T-cell (primary cell): Measurements from ENCODE around the gene GAP43. TPM values are rescaled to one million over a fixed set of nuclear protein-coding genes. Genes with fewer than 3 reads are reported as not detected.

Experiments used
- ATAC-seq, 4 experiments: fragments of 200-7000 bp in 3 of 4; fragments of 150-1000 bp in 1 of 4; cut with Tn5 transposase; replicated peaks in 1 of 4; 1 replicate in 3 of 4; 2 replicates in 1 of 4; pipeline ENCODE4 v1.10.0; 2021; ENCODE audit warnings: moderate library complexity in 3 of 4, mild to moderate bottlenecking in 2 of 4, moderate number of reproducible peaks in 1 of 4
- CTCF ChIA-PET, 2 donors: fragments of 300-600 bp; sonication (Branson Sonifier 250); formaldehyde crosslinking; loops; one replicate each; lab custom pipeline; 2022; ENCODE audit warnings: antibody characterized with exemption in 2 of 2; lab: Charles Lee
- POLR2A ChIA-PET, 2 donors: fragments of 300-600 bp; sonication (Branson Sonifier 250); formaldehyde crosslinking; loops; one replicate each; lab custom pipeline; 2022; ENCODE audit warnings: antibody characterized with exemption in 2 of 2; lab: Charles Lee
- DNase-seq, 35 experiments: peaks; one replicate each; pipeline versions ENCODE4 v3.0.0 to v3.0.0-alpha.2; 2013 to 2023
- H3K27ac ChIP-seq: one replicate; pipeline ENCODE4 v1.5.1; 2013; ENCODE audit warnings: low read length
- H3K27me3 ChIP-seq, 2 experiments: replicated peaks in 1 of 2; 1 replicate in 1 of 2; 2 replicates in 1 of 2; pipeline versions ENCODE4 v1.6.1 to v1.7.0; 2013; ENCODE audit warnings: low read length in 1 of 2, mixed read lengths in 1 of 2; ENCODE audit not compliant: control insufficient read depth in 2 of 2, insufficient read depth in 2 of 2; ENCODE audit errors: extremely low read depth in 1 of 2
- H3K36me3 ChIP-seq, 2 donors: 1 replicate in 1 of 2; 2 replicates in 1 of 2; pipeline versions ENCODE4 v1.6.1 to v1.7.0; 2013; ENCODE audit warnings: low read length in 1 of 2; ENCODE audit not compliant: control insufficient read depth in 2 of 2, insufficient read depth in 1 of 2; ENCODE audit errors: extremely low read depth in 1 of 2
- H3K4me1 ChIP-seq, 2 experiments: 1 replicate in 1 of 2; 2 replicates in 1 of 2; pipeline versions ENCODE4 v1.6.1 to v1.7.0; 2013; ENCODE audit warnings: low read length in 2 of 2, mixed read lengths in 1 of 2; ENCODE audit not compliant: insufficient read depth in 2 of 2, control insufficient read depth in 1 of 2; ENCODE audit errors: extremely low read depth in 1 of 2
- H3K4me3 ChIP-seq, 2 donors: 1 replicate in 1 of 2; 2 replicates in 1 of 2; pipeline versions ENCODE4 v1.5.1 to v1.7.0; 2013; ENCODE audit warnings: mild to moderate bottlenecking in 2 of 2, low read length in 1 of 2, moderate library complexity in 1 of 2; ENCODE audit not compliant: control insufficient read depth in 1 of 2; ENCODE audit errors: extremely low read depth in 1 of 2
- H3K9me3 ChIP-seq: 2 replicates; pipeline ENCODE4 v1.7.0; 2013
- H3K27ac Mint-ChIP-seq, 2 donors: one replicate each; pipeline ENCODE4 v1.8.0; 2020 to 2021; ENCODE audit warnings: mild to moderate bottlenecking in 2 of 2, mixed read lengths in 2 of 2
- H3K27me3 Mint-ChIP-seq, 2 donors: one replicate each; pipeline ENCODE4 v1.8.0; 2021 to 2022; ENCODE audit warnings: mixed read lengths in 2 of 2
- H3K36me3 Mint-ChIP-seq: one replicate; pipeline ENCODE4 v1.8.0; 2021; ENCODE audit warnings: mixed read lengths
- H3K4me1 Mint-ChIP-seq, 3 donors: one replicate each; pipeline ENCODE4 v1.8.0; 2020 to 2022; ENCODE audit warnings: mixed read lengths in 3 of 3, mild to moderate bottlenecking in 1 of 3
- H3K4me3 Mint-ChIP-seq, 3 donors: one replicate each; pipeline ENCODE4 v1.8.0; 2020 to 2022; ENCODE audit warnings: mild to moderate bottlenecking in 3 of 3, mixed read lengths in 3 of 3, moderate library complexity in 3 of 3
- H3K9me3 Mint-ChIP-seq, 3 donors: one replicate each; pipeline ENCODE4 v1.8.0; 2020 to 2022; ENCODE audit warnings: mixed read lengths in 3 of 3
- WGBS: methylation state at CpG from one replicate; pipeline ENCODE4 v1.1.5; 2013; ENCODE audit warnings: missing lambda C conversion rate; ENCODE audit not compliant: insufficient coverage; 5-methylcytosine and 5-hydroxymethylcytosine counted together
- total RNA-seq, 35 experiments: library from RNA in 6 of 35; stranded (reverse) in 6 of 35; fragments of 120-200 nt in 1 of 35; gene quantifications; one replicate each; pipeline versions ENCODE4 v1.2.1 to v1.2.4 and lab custom pipeline; 2013 to 2026

Gene GAP43
- total RNA-seq, 5 donors from 2014 or later (not counting 1 experiment from before 2014, with no cell fraction given), result not detected

- no peak overlapping the region for H3K4me3 Mint-ChIP-seq
- ChIA-PET POLR2A (no interaction called here), CTCF (interaction anchor here (0.6 to 1.8 kb wide), 6 partner anchors 9 to 866 kb away, joined by 3 to 5 read pairs (median 3); no protein-coding TSS in a partner anchor)
- no peak overlapping the region for H3K4me3 ChIP-seq
- H3K4me1 Mint-ChIP-seq, result peaks cover 0 to 3% (median 0%) of the 10 kb centered on the region in 3 donors
- no peaks in the 10 kb centered on the region for H3K36me3 ChIP-seq
- H3K27ac ChIP-seq, result no peak overlapping the region
- ATAC-seq (peak; percentile 70 to 90 (median 78)), DNase-seq (peak in 34 of 35 experiments; percentile 10 to 76 (median 48))
- WGBS, result 25% methylated on average over 2 of the region's 8 CpGs
- H3K27ac Mint-ChIP-seq, result no peak overlapping the region
- H3K27me3 Mint-ChIP-seq, result peaks cover 0 to 8% of the 10 kb centered on the region in 2 donors
- H3K9me3 Mint-ChIP-seq, result no peaks in the 10 kb centered on the region
- H3K4me1 ChIP-seq, result no peaks in the 10 kb centered on the region
- no peaks in the 10 kb centered on the region for H3K27me3 ChIP-seq
- H3K36me3 Mint-ChIP-seq, result no peaks in the 10 kb centered on the region
- no peaks in the 10 kb centered on the region for H3K9me3 ChIP-seq
These were observed 69.7 kb downstream of the GAP43 start for GRCh38 chr3:115692887-115693524.

GRCh38 chr3:115693868-115694267 lies 70.6 kb downstream of the GAP43 start:
- no peak overlapping the region for H3K4me3 ChIP-seq
- H3K9me3 ChIP-seq, result no peaks in the 10 kb centered on the region
- ChIA-PET POLR2A (no interaction called here), CTCF (interaction anchor here (0.5 to 1.8 kb wide), 7 partner anchors 10 to 867 kb away, joined by 3 to 5 read pairs (median 3); no protein-coding TSS in a partner anchor)
- Mint-ChIP-seq H3K4me3 (no peak overlapping the region), H3K27me3 (peaks cover 0 to 6% of the 10 kb centered on the region in 2 donors), H3K27ac (no peak overlapping the region), H3K36me3 (no peaks in the 10 kb centered on the region), H3K4me1 (peaks cover 0 to 3% (median 0%) of the 10 kb centered on the region in 3 donors), H3K9me3 (no peaks in the 10 kb centered on the region)
- H3K27me3 ChIP-seq, result no peaks in the 10 kb centered on the region
- 78% methylated on average over 8 of the region's 9 CpGs for WGBS
- H3K4me1 ChIP-seq, result no peaks in the 10 kb centered on the region
- H3K27ac ChIP-seq, result no peak overlapping the region
- DNase-seq (no peak), ATAC-seq (no peak)
- H3K36me3 ChIP-seq, result no peaks in the 10 kb centered on the region

- no peaks in the 10 kb centered on the region for H3K9me3 Mint-ChIP-seq
- peaks cover 0 to 9% of the 10 kb centered on the region in 2 donors for H3K27me3 Mint-ChIP-seq
- H3K27ac ChIP-seq, result no peak overlapping the region
- no peak overlapping the region for H3K27ac Mint-ChIP-seq
- peaks cover 0 to 3% (median 0%) of the 10 kb centered on the region in 3 donors for H3K4me1 Mint-ChIP-seq
- no peaks in the 10 kb centered on the region for H3K9me3 ChIP-seq
- H3K27me3 ChIP-seq, result no peaks in the 10 kb centered on the region
- no peaks in the 10 kb centered on the region for H3K4me1 ChIP-seq
- POLR2A ChIA-PET, result no interaction called here
- H3K36me3 Mint-ChIP-seq, result no peaks in the 10 kb centered on the region
- no peak overlapping the region for H3K4me3 Mint-ChIP-seq
- H3K4me3 ChIP-seq, result no peak overlapping the region
- H3K36me3 ChIP-seq, result no peaks in the 10 kb centered on the region
- DNase-seq (no peak), ATAC-seq (no peak)
- CTCF ChIA-PET, result no interaction called here
These were observed 71.8 kb downstream of the GAP43 start for GRCh38 chr3:115695090-115695489.

GRCh38 chr3:115697263-115698053 lies 74.1 kb downstream of the GAP43 start:
- ATAC-seq (no peak), DNase-seq (no peak)
- no peak overlapping the region for H3K27ac Mint-ChIP-seq
- Histone ChIP-seq H3K4me1 (no peaks in the 10 kb centered on the region), H3K9me3 (no peaks in the 10 kb centered on the region), H3K27ac (no peak overlapping the region), H3K36me3 (no peaks in the 10 kb centered on the region), H3K4me3 (no peak overlapping the region), H3K27me3 (no peaks in the 10 kb centered on the region)
- H3K36me3 Mint-ChIP-seq, result no peaks in the 10 kb centered on the region
- peaks cover 0 to 9% of the 10 kb centered on the region in 2 donors for H3K27me3 Mint-ChIP-seq
- CTCF ChIA-PET, result interaction anchor here in 1 of 2 donors (0.9 kb wide), 2 partner anchors 73 to 606 kb away, joined by 3 to 4 read pairs; no protein-coding TSS in a partner anchor
- H3K9me3 Mint-ChIP-seq, result no peaks in the 10 kb centered on the region
- POLR2A ChIA-PET, result no interaction called here
- WGBS, result 92% methylated on average over 2 of the region's 7 CpGs
- H3K4me3 Mint-ChIP-seq, result no peak overlapping the region
- peaks cover 0 to 3% (median 0%) of the 10 kb centered on the region in 3 donors for H3K4me1 Mint-ChIP-seq

- peak in 1 of 35 experiments; percentile 12 for DNase-seq
These were observed 75.7 kb downstream of the GAP43 start for GRCh38 chr3:115698851-115699591.

GRCh38 chr3:115699706-115700105 lies 76.4 kb downstream of the GAP43 start:
- Mint-ChIP-seq H3K9me3 (no peaks in the 10 kb centered on the region), H3K4me1 (no peaks in the 10 kb centered on the region), H3K36me3 (no peaks in the 10 kb centered on the region), H3K4me3 (no peak overlapping the region), H3K27me3 (peaks cover 7 to 15% of the 10 kb centered on the region in 2 donors), H3K27ac (no peak overlapping the region)
- DNase-seq (no peak), ATAC-seq (no peak)
- Histone ChIP-seq H3K9me3 (no peaks in the 10 kb centered on the region), H3K36me3 (no peaks in the 10 kb centered on the region), H3K4me1 (no peaks in the 10 kb centered on the region), H3K27ac (no peak overlapping the region), H3K4me3 (no peak overlapping the region), H3K27me3 (no peaks in the 10 kb centered on the region)
- ChIA-PET CTCF (interaction anchor here in 1 of 2 donors (0.7 kb wide), 1 partner anchor 139 kb away, joined by 3 read pairs; no protein-coding TSS in a partner anchor), POLR2A (interaction anchor here in 1 of 2 donors (0.6 kb wide), 1 partner anchor 84 kb away, joined by 4 read pairs; no protein-coding TSS in a partner anchor)

More at GRCh38 chr3:115698851-115699591, 75.7 kb downstream of the GAP43 start:
- no peaks in the 10 kb centered on the region for H3K4me1 Mint-ChIP-seq
- no peak overlapping the region for H3K4me3 ChIP-seq
- H3K36me3 ChIP-seq, result no peaks in the 10 kb centered on the region
- H3K4me1 ChIP-seq, result no peaks in the 10 kb centered on the region
- ChIA-PET CTCF (interaction anchor here in 1 of 2 donors (0.7 kb wide), 1 partner anchor 139 kb away, joined by 3 read pairs; no protein-coding TSS in a partner anchor), POLR2A (no interaction called here)
- H3K27ac ChIP-seq, result no peak overlapping the region
- no peaks in the 10 kb centered on the region for H3K9me3 Mint-ChIP-seq
- H3K36me3 Mint-ChIP-seq, result no peaks in the 10 kb centered on the region
- H3K4me3 Mint-ChIP-seq, result no peak overlapping the region
- no peak for ATAC-seq
- H3K9me3 ChIP-seq, result no peaks in the 10 kb centered on the region
- peaks cover 5 to 15% of the 10 kb centered on the region in 2 donors for H3K27me3 Mint-ChIP-seq
- WGBS, result 58% methylated on average over 3 of the region's 8 CpGs
- H3K27me3 ChIP-seq, result no peaks in the 10 kb centered on the region
- H3K27ac Mint-ChIP-seq, result no peak overlapping the region
